CD14-positive monocyte (primary cell): Measurements from ENCODE around the gene DEFB110. TPM values are rescaled to one million over a fixed set of nuclear protein-coding genes. Genes with fewer than 3 reads are reported as not detected.

Experiments used
- DNase-seq, 3 donors: peaks; one replicate each; pipeline ENCODE4 v3.0.0-alpha.2; 2011 to 2022
- H2AFZ ChIP-seq: 2 replicates; pipeline ENCODE4 v1.6.0; 2012; ENCODE audit warnings: mild to moderate bottlenecking, low read depth, low read length, inconsistent platforms; ENCODE audit not compliant: insufficient read depth, poor library complexity, severe bottlenecking
- H3K27ac ChIP-seq, 2 donors: 1 replicate in 1 of 2; 2 replicates in 1 of 2; pipeline ENCODE4 v1.5.1; 2012 to 2013; ENCODE audit warnings: low read length in 2 of 2, control low read depth in 1 of 2, inconsistent platforms in 1 of 2, low read depth in 1 of 2, mild to moderate bottlenecking in 1 of 2
- H3K27me3 ChIP-seq, 2 donors: one replicate each; pipeline versions ENCODE4 v1.6.0 to v1.6.1; 2011 to 2013; ENCODE audit warnings: low read length in 2 of 2; ENCODE audit not compliant: control insufficient read depth in 2 of 2, insufficient read depth in 2 of 2
- H3K36me3 ChIP-seq, 2 donors: replicated peaks in 1 of 2; 1 replicate in 1 of 2; 2 replicates in 1 of 2; pipeline versions ENCODE4 v1.5.1 to v1.6.1; 2012 to 2013; ENCODE audit warnings: low read length in 2 of 2, control low read depth in 1 of 2, inconsistent platforms in 1 of 2, mild to moderate bottlenecking in 1 of 2; ENCODE audit not compliant: insufficient read depth in 2 of 2, control insufficient read depth in 1 of 2
- H3K4me1 ChIP-seq, 2 donors: 1 replicate in 1 of 2; 2 replicates in 1 of 2; pipeline versions ENCODE4 v1.5.1 to v1.6.1; 2012 to 2013; ENCODE audit warnings: low read length in 2 of 2, control low read depth in 1 of 2, inconsistent platforms in 1 of 2, mild to moderate bottlenecking in 1 of 2, moderate library complexity in 1 of 2; ENCODE audit not compliant: insufficient read depth in 2 of 2, control insufficient read depth in 1 of 2
- H3K4me2 ChIP-seq: replicated peaks from 2 replicates; pipeline ENCODE3; 2012; ENCODE audit warnings: low read length, moderate library complexity, mild to moderate bottlenecking; ENCODE audit not compliant: poor library complexity, severe bottlenecking; ENCODE audit errors: extremely low read depth
- H3K4me3 ChIP-seq, 3 experiments: fragments of 200-600 bp in 1 of 3; sonication (generic) in 1 of 3; replicated peaks in 1 of 3; 1 replicate in 2 of 3; 2 replicates in 1 of 3; pipeline ENCODE4 v1.5.1; 2011 to 2013; ENCODE audit warnings: low read length in 3 of 3, mild to moderate bottlenecking in 3 of 3, control low read depth in 2 of 3, low read depth in 2 of 3, inconsistent platforms in 1 of 3, moderate library complexity in 1 of 3
- H3K79me2 ChIP-seq: 2 replicates; pipeline ENCODE4 v1.6.0; 2012; ENCODE audit warnings: mild to moderate bottlenecking, control low read depth, inconsistent platforms, low read length, moderate library complexity; ENCODE audit not compliant: insufficient read depth
- H3K9ac ChIP-seq: 2 replicates; pipeline ENCODE4 v1.6.0; 2017; ENCODE audit warnings: low read length, mild to moderate bottlenecking; ENCODE audit not compliant: insufficient read depth, poor library complexity, severe bottlenecking
- H3K9me3 ChIP-seq, 2 donors: replicated peaks in 1 of 2; 1 replicate in 1 of 2; 2 replicates in 1 of 2; pipeline versions ENCODE4 v1.5.1 to v1.6.1; 2012 to 2013; ENCODE audit warnings: low read length in 2 of 2, control low read depth in 1 of 2; ENCODE audit not compliant: control insufficient read depth in 1 of 2, insufficient read depth in 1 of 2
- H4K20me1 ChIP-seq: 2 replicates; pipeline ENCODE4 v1.6.0; 2012; ENCODE audit warnings: mild to moderate bottlenecking, low read length, control low read depth, moderate library complexity; ENCODE audit not compliant: insufficient read depth
- H3K27ac Mint-ChIP-seq, 7 donors: one replicate each; pipeline ENCODE4 v1.8.0; 2020; ENCODE audit warnings: mild to moderate bottlenecking in 7 of 7, mixed read lengths in 7 of 7, moderate library complexity in 6 of 7, inconsistent platforms in 2 of 7
- H3K27me3 Mint-ChIP-seq, 3 donors: one replicate each; pipeline ENCODE4 v1.8.0; 2021 to 2022; ENCODE audit warnings: low read depth in 3 of 3, mild to moderate bottlenecking in 3 of 3, mixed read lengths in 3 of 3, moderate library complexity in 3 of 3, inconsistent platforms in 1 of 3
- H3K36me3 Mint-ChIP-seq, 2 donors: one replicate each; pipeline ENCODE4 v1.8.0; 2020; ENCODE audit warnings: mixed read lengths in 2 of 2, inconsistent platforms in 1 of 2, mild to moderate bottlenecking in 1 of 2
- H3K4me1 Mint-ChIP-seq: one replicate; pipeline ENCODE4 v1.8.0; 2020; ENCODE audit warnings: mild to moderate bottlenecking, mixed read lengths
- H3K4me3 Mint-ChIP-seq, 2 donors: one replicate each; pipeline ENCODE4 v1.8.0; 2020; ENCODE audit warnings: mild to moderate bottlenecking in 2 of 2, mixed read lengths in 2 of 2, moderate library complexity in 1 of 2
- H3K9me3 Mint-ChIP-seq, 7 donors: one replicate each; pipeline ENCODE4 v1.8.0; 2020 to 2022; ENCODE audit warnings: mixed read lengths in 7 of 7, mild to moderate bottlenecking in 6 of 7, moderate library complexity in 6 of 7, inconsistent platforms in 2 of 7
- CTCF ChIP-seq: fragments of 200-600 bp; IDR thresholded peaks from one replicate; pipeline ENCODE4 v1.8.0; 2022; ENCODE audit warnings: antibody characterized with exemption, mild to moderate bottlenecking
- WGBS: methylation state at CpG from one replicate; pipeline ENCODE4 v1.1.5; 2013; ENCODE audit warnings: missing lambda C conversion rate; ENCODE audit not compliant: insufficient coverage; 5-methylcytosine and 5-hydroxymethylcytosine counted together
- intact Hi-C, 2 donors: fragments of 100-400 bp; cut with micrococcal nuclease; formaldehyde crosslinking; loops; one replicate each; pipeline versions ENCODE4 v1.15.0 to v1.15.1; 2023
- polyA plus RNA-seq, 3 donors: library from polyadenylated mRNA; depleted of rRNA in 1 of 3; unstranded in 2 of 3; stranded (reverse) in 1 of 3; fragments of 300-500 nt in 2 of 3; fragments of >200 nt in 1 of 3; fragmentation: Illumina TruSeq in 2 of 3; gene quantifications; 1 replicate in 2 of 3; 2 replicates in 1 of 3; pipeline ENCODE4 v1.2.3, GENCODE V29; 2012 to 2021

The DEFB110 gene
- polyA plus RNA-seq, 3 donors, result not detected

- Histone ChIP-seq H3K79me2 (no peaks in the 10 kb centered on the region), H2AFZ (no peak overlapping the region), H4K20me1 (no peaks in the 10 kb centered on the region), H3K9ac (no peak overlapping the region), H3K4me1 (no peaks in the 10 kb centered on the region), H3K27ac (no peak overlapping the region), H3K9me3 (no peaks in the 10 kb centered on the region), H3K36me3 (no peaks in the 10 kb centered on the region), H3K27me3 (no peaks in the 10 kb centered on the region), H3K4me3 (no peak overlapping the region), H3K4me2 (no peak overlapping the region)
- Mint-ChIP-seq H3K27ac (no peak overlapping the region), H3K4me3 (no peak overlapping the region), H3K27me3 (no peaks in the 10 kb centered on the region), H3K36me3 (no peaks in the 10 kb centered on the region), H3K9me3 (peaks cover 0 to 2% (median 0%) of the 10 kb centered on the region in 7 donors), H3K4me1 (no peaks in the 10 kb centered on the region)
- intact Hi-C loops, result no loop called here
- no CpG with 5 or more reads among the region's 3 CpGs for WGBS
- no peak for TF ChIP-seq CTCF
- no peak for DNase-seq
Observed at GRCh38 chr6:50003139-50003538, 18.7 kb downstream of the DEFB110 start.

GRCh38 chr6:49995278-49995677 lies 26.5 kb downstream of the DEFB110 start:
- no peaks in the 10 kb centered on the region for H3K79me2 ChIP-seq
- Mint-ChIP-seq H3K27ac (no peak overlapping the region), H3K27me3 (peaks cover 0 to 2% (median 0%) of the 10 kb centered on the region in 3 donors), H3K4me3 (no peak overlapping the region), H3K36me3 (no peaks in the 10 kb centered on the region), H3K4me1 (no peaks in the 10 kb centered on the region), H3K9me3 (peaks cover 0 to 6% (median 2%) of the 10 kb centered on the region in 7 donors)
- H3K9ac ChIP-seq, result no peak overlapping the region
- H2AFZ ChIP-seq, result no peak overlapping the region
- no peaks in the 10 kb centered on the region for H3K27me3 ChIP-seq
- no peaks in the 10 kb centered on the region for H3K36me3 ChIP-seq
- no peaks in the 10 kb centered on the region for H3K4me1 ChIP-seq
- no peak overlapping the region for H3K27ac ChIP-seq
- H3K9me3 ChIP-seq, result no peaks in the 10 kb centered on the region
- H3K4me2 ChIP-seq, result no peak overlapping the region
- H3K4me3 ChIP-seq, result no peak overlapping the region
- no peak for TF ChIP-seq CTCF
- no peaks in the 10 kb centered on the region for H4K20me1 ChIP-seq
- intact Hi-C loops, result no loop called here
- no peak for DNase-seq
